SU-DHL-6 (cell line): ENCODE measurements around the gene EPB41L2.

Experiments used
- H2AFZ ChIP-seq: fragments of 200-600 bp; sonication (generic); 2 replicates; pipeline ENCODE4 v1.6.1; 2014; ENCODE audit warnings: low read depth, mild to moderate bottlenecking, moderate library complexity, mixed read lengths, antibody characterized with exemption, low read length; ENCODE audit not compliant: severe bottlenecking
- H3F3A ChIP-seq: fragments of 200-600 bp; shearing (Covaris generic); 2 replicates; pipeline ENCODE4 v1.6.0; 2016; ENCODE audit warnings: antibody characterized with exemption, mild to moderate bottlenecking; ENCODE audit not compliant: insufficient read depth
- H3K27ac ChIP-seq: fragments of 200-600 bp; sonication (generic); 2 replicates; pipeline ENCODE4 v1.5.1; 2016; ENCODE audit warnings: low read depth, mild to moderate bottlenecking, low read length, moderate library complexity, mixed read lengths
- H3K27me3 ChIP-seq: fragments of 200-600 bp; sonication (generic), shearing (Covaris generic); 2 replicates; pipeline ENCODE4 v1.6.0; 2014; ENCODE audit warnings: mild to moderate bottlenecking, low read length
- H3K36me3 ChIP-seq: fragments of 200-600 bp; sonication (generic); 2 replicates; pipeline ENCODE4 v1.6.1; 2014; ENCODE audit warnings: mild to moderate bottlenecking, low read length, mixed read lengths
- H3K4me2 ChIP-seq: fragments of 300-600, 200-600 bp; shearing (Covaris generic), sonication (generic); 2 replicates; pipeline ENCODE4 v1.6.0; 2014; ENCODE audit warnings: low read length, low read depth, mild to moderate bottlenecking; ENCODE audit not compliant: poor library complexity, severe bottlenecking
- H3K4me3 ChIP-seq: fragments of 200-600 bp; sonication (generic); 2 replicates; pipeline ENCODE4 v1.5.1; 2014; ENCODE audit warnings: antibody characterized with exemption, low read length, mild to moderate bottlenecking, mixed read lengths; ENCODE audit not compliant: insufficient read depth, poor library complexity, severe bottlenecking
- H3K79me2 ChIP-seq: fragments of 200-600 bp; sonication (generic); 2 replicates; pipeline ENCODE4 v1.6.1; 2014; ENCODE audit warnings: mild to moderate bottlenecking, low read length, moderate library complexity; ENCODE audit not compliant: insufficient read depth
- H3K9ac ChIP-seq: fragments of 200-600 bp; sonication (generic); 2 replicates; pipeline ENCODE4 v1.7.0; 2014; ENCODE audit warnings: mild to moderate bottlenecking, low read length
- H3K9me2 ChIP-seq: fragments of 200-600 bp; sonication (generic); replicated peaks from 2 replicates; pipeline ENCODE4 v1.6.1; 2014; ENCODE audit warnings: low read length; ENCODE audit not compliant: insufficient read depth
- H3K9me3 ChIP-seq: fragments of 200-600 bp; sonication (generic); 2 replicates; pipeline ENCODE4 v1.6.1; 2014; ENCODE audit warnings: low read length, mixed read lengths; ENCODE audit not compliant: insufficient read depth
- H4K20me1 ChIP-seq: fragments of 200-600 bp; sonication (generic); 2 replicates; pipeline ENCODE4 v1.6.1; 2014; ENCODE audit warnings: low read depth, mild to moderate bottlenecking, antibody characterized with exemption, low read length, moderate library complexity, mixed read lengths
- CTCF ChIP-seq: fragments of 200-600 bp; sonication (generic); IDR thresholded peaks from one replicate; pipeline ENCODE4 v1.5.1; 2017; ENCODE audit warnings: antibody characterized with exemption, mild to moderate bottlenecking, low read length, moderate library complexity; ENCODE audit not compliant: insufficient read depth, poor library complexity, severe bottlenecking
- EZH2phosphoT487 ChIP-seq: fragments of 200-600 bp; sonication (generic), shearing (Covaris generic); conservative IDR thresholded peaks from 2 replicates; pipeline ENCODE4 v1.6.1; 2018; ENCODE audit warnings: mild to moderate bottlenecking, antibody characterized with exemption, low read length, moderate library complexity, mixed read lengths

EPB41L2 gene

DNA sequence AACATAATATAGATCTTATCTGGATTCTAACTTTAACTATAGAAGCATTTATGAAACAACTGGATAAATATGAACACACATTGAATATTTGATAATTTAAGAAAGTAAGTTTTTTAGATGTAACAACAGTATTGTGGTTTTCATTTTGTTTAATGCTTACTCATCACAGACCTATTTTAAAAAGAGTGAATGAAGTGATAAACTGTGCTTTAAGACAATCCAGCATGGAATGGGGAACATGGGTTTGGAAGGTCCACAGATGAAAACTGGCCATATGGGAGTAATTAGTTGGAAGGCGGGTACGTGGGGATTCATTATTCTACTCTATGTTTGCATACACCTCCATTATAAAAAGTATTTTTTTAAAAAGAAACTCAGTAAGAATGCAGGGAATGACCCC, 21.2 kb downstream of the EPB41L2 start:
- Histone ChIP-seq H3K4me3 (no peak overlapping the region), H3K27ac (no peak overlapping the region), H3K79me2 (no peaks in the 10 kb centered on the region), H3K4me2 (no peak overlapping the region), H3K9me2 (no peaks in the 10 kb centered on the region), H3K9ac (no peak overlapping the region), H4K20me1 (no peaks in the 10 kb centered on the region), H3K27me3 (no peaks in the 10 kb centered on the region), H3F3A (no peaks in the 10 kb centered on the region), H2AFZ (no peak overlapping the region), H3K36me3 (no peaks in the 10 kb centered on the region), H3K9me3 (no peaks in the 10 kb centered on the region)
- TF ChIP-seq CTCF (no peak), EZH2phosphoT487 (no peak)

GRCh38 chr6:131040866-131041265, 22.2 kb downstream of the EPB41L2 start:
- no peaks in the 10 kb centered on the region for H3K9me3 ChIP-seq
- no peak overlapping the region for H3K27ac ChIP-seq
- H3K9me2 ChIP-seq = no peaks in the 10 kb centered on the region
- no peaks in the 10 kb centered on the region for H4K20me1 ChIP-seq
- no peaks in the 10 kb centered on the region for H3F3A ChIP-seq
- H3K79me2 ChIP-seq = no peaks in the 10 kb centered on the region
- no peak overlapping the region for H3K4me2 ChIP-seq
- H2AFZ ChIP-seq = no peak overlapping the region
- no peak overlapping the region for H3K4me3 ChIP-seq
- no peak for TF ChIP-seq CTCF
- TF ChIP-seq EZH2phosphoT487 = no peak
- H3K27me3 ChIP-seq = no peaks in the 10 kb centered on the region
- no peaks in the 10 kb centered on the region for H3K36me3 ChIP-seq
- no peak overlapping the region for H3K9ac ChIP-seq

- Histone ChIP-seq H4K20me1 (no peaks in the 10 kb centered on the region), H3F3A (no peaks in the 10 kb centered on the region), H3K4me3 (no peak overlapping the region), H3K9ac (no peak overlapping the region), H3K9me2 (no peaks in the 10 kb centered on the region), H3K27me3 (no peaks in the 10 kb centered on the region), H3K36me3 (no peaks in the 10 kb centered on the region), H2AFZ (no peak overlapping the region), H3K4me2 (no peak overlapping the region), H3K27ac (no peak overlapping the region), H3K79me2 (no peaks in the 10 kb centered on the region), H3K9me3 (no peaks in the 10 kb centered on the region)
- TF ChIP-seq EZH2phosphoT487 (no peak), CTCF (no peak)
Measured at GRCh38 chr6:131039345-131039680, 23.7 kb downstream of the EPB41L2 start.
